HCT116 (cell line): ENCODE data around the gene SEC22C. TPM values are rescaled to one million over a fixed set of nuclear protein-coding genes. Genes with fewer than 3 reads are reported as not detected.

Experiments
- ATAC-seq: fragments of 200-7000 bp; cut with Tn5 transposase; 2 replicates; pipeline ENCODE4 v1.9.1; 2020; ENCODE audit warnings: mild to moderate bottlenecking, moderate library complexity
- BruUV-seq: library from RNA; stranded (reverse); fragments of 400-500 nt; replicated peaks from 2 replicates; lab custom pipeline; 2021; lab: Mats Ljungman, UMichigan
- CTCF ChIA-PET: fragments of 300-600 bp; sonication (Branson Sonifier 250); formaldehyde crosslinking; loops from one replicate; lab custom pipeline; 2021; ENCODE audit warnings: antibody characterized with exemption; lab: Charles Lee
- POLR2A ChIA-PET: fragments of 300-600, 350-600 bp; sonication (Branson Sonifier 250); formaldehyde crosslinking; loops from one replicate; lab custom pipeline; 2021; ENCODE audit warnings: antibody characterized with exemption; lab: Charles Lee
- RAD21 ChIA-PET, 2 experiments: fragments of 300-600 bp; sonication (Branson Sonifier 250); formaldehyde crosslinking; loops; one replicate each; lab custom pipeline; 2023; ENCODE audit warnings: low total read pairs in 2 of 2; ENCODE audit not compliant: uncharacterized antibody in 2 of 2, unreplicated experiment in 2 of 2, low non-redundant PET in 1 of 2; lab: Charles Lee
- DNase-seq: peaks from one replicate; pipeline ENCODE4 v3.0.0-alpha.2; 2010; ENCODE audit warnings: low read depth, low spot score
- H2AFZ ChIP-seq: fragments of 200-600 bp; shearing (Covaris generic), sonication (generic); 2 replicates; pipeline ENCODE4 v1.6.1; 2017; ENCODE audit warnings: low read depth, mixed run types, mixed read lengths, antibody characterized with exemption, low read length; ENCODE audit not compliant: poor library complexity, severe bottlenecking
- H3K27ac ChIP-seq: 2 replicates; pipeline ENCODE4 v1.5.1; 2012; ENCODE audit warnings: low read depth, low read length
- H3K27me3 ChIP-seq: fragments of 200-600 bp; sonication (generic); 2 replicates; pipeline ENCODE4 v1.6.1; 2016; ENCODE audit warnings: mixed run types, low read length, mixed read lengths; ENCODE audit not compliant: insufficient read depth
- H3K36me3 ChIP-seq, 2 experiments: fragments of 200-500 bp in 1 of 2; fragments of 200-600 bp in 1 of 2; sonication (Bioruptor generic) in 1 of 2; sonication (generic) in 1 of 2; 2 replicates each; pipeline versions ENCODE4 v1.5.1 to v1.6.1; 2014 to 2016; ENCODE audit warnings: low read length in 2 of 2, inconsistent platforms in 1 of 2, mixed read lengths in 1 of 2, mixed run types in 1 of 2; ENCODE audit not compliant: insufficient read depth in 2 of 2, control insufficient read depth in 1 of 2
- H3K4me1 ChIP-seq, 2 experiments: fragments of 200-600 bp in 1 of 2; sonication (generic) in 1 of 2; 2 replicates each; pipeline versions ENCODE4 v1.5.1 to v1.6.1; 2012 to 2017; ENCODE audit warnings: low read length in 2 of 2, inconsistent platforms in 1 of 2, mild to moderate bottlenecking in 1 of 2, mixed read lengths in 1 of 2, mixed run types in 1 of 2, moderate library complexity in 1 of 2; ENCODE audit not compliant: insufficient read depth in 2 of 2, control insufficient read depth in 1 of 2
- H3K4me2 ChIP-seq: fragments of 200-600 bp; sonication (generic); 2 replicates; pipeline ENCODE4 v1.6.1; 2017; ENCODE audit warnings: mixed run types, low read length, mixed read lengths
- H3K4me3 ChIP-seq, 2 experiments: fragments of 200-600 bp in 1 of 2; sonication (generic) in 1 of 2; replicated peaks in 1 of 2; 2 replicates each; pipeline ENCODE4 v1.5.1; 2011 to 2016; ENCODE audit warnings: low read length in 2 of 2, control low read depth in 1 of 2, low read depth in 1 of 2, mild to moderate bottlenecking in 1 of 2, mixed read lengths in 1 of 2, mixed run types in 1 of 2
- H3K79me2 ChIP-seq: fragments of 200-600 bp; sonication (generic); 2 replicates; pipeline ENCODE4 v1.6.1; 2017; ENCODE audit warnings: mild to moderate bottlenecking, mixed run types, low read length, moderate library complexity, mixed read lengths; ENCODE audit not compliant: insufficient read depth
- H3K9ac ChIP-seq: fragments of 200-600 bp; sonication (generic); 2 replicates; pipeline ENCODE4 v1.6.1; 2016; ENCODE audit warnings: low read length, mixed read lengths
- H3K9me2 ChIP-seq: fragments of 200-600 bp; sonication (generic), shearing (Covaris generic); 2 replicates; pipeline ENCODE4 v1.6.1; 2017; ENCODE audit warnings: mixed run types, mild to moderate bottlenecking, moderate library complexity; ENCODE audit not compliant: insufficient read depth
- H3K9me3 ChIP-seq, 2 experiments: fragments of 200-500 bp in 1 of 2; fragments of 200-600 bp in 1 of 2; sonication (Bioruptor generic) in 1 of 2; sonication (generic) in 1 of 2; 2 replicates each; pipeline ENCODE4 v1.6.1; 2014 to 2017; ENCODE audit warnings: low read length in 2 of 2, mixed read lengths in 2 of 2, inconsistent platforms in 1 of 2, low read depth in 1 of 2, mild to moderate bottlenecking in 1 of 2, mixed run types in 1 of 2, moderate library complexity in 1 of 2; ENCODE audit not compliant: control insufficient read depth in 1 of 2, insufficient read depth in 1 of 2
- H4K20me1 ChIP-seq: fragments of 200-600 bp; sonication (generic), shearing (Covaris generic); 2 replicates; pipeline ENCODE4 v1.6.1; 2017; ENCODE audit warnings: mixed run types, mild to moderate bottlenecking, moderate library complexity; ENCODE audit not compliant: insufficient read depth
- CBX3 ChIP-seq: IDR thresholded peaks from 2 replicates; pipeline ENCODE4 v1.6.1; 2012; ENCODE audit warnings: low read depth
- CEBPB ChIP-seq: IDR thresholded peaks from 2 replicates; pipeline ENCODE4 v1.6.1; 2012; ENCODE audit warnings: low read depth
- EZH2 ChIP-seq: fragments of 200-600 bp; sonication (generic); IDR thresholded peaks from 2 replicates; pipeline ENCODE4 v1.6.1; 2017; ENCODE audit warnings: antibody characterized with exemption, mixed run types
- JUND ChIP-seq: IDR thresholded peaks from 2 replicates; pipeline ENCODE4 v1.6.1; 2012
- POLR2A ChIP-seq: IDR thresholded peaks from 2 replicates; pipeline ENCODE4 v1.7.0; 2011; ENCODE audit warnings: borderline replicate concordance; ENCODE audit not compliant: insufficient read depth, insufficient read length; ENCODE audit errors: extremely low read depth
- SRF ChIP-seq: IDR thresholded peaks from 2 replicates; pipeline ENCODE4 v1.6.1; 2012; ENCODE audit warnings: low read depth
- intact Hi-C: fragments of 100-400 bp; cut with micrococcal nuclease; formaldehyde crosslinking; loops from 2 replicates; pipeline ENCODE4 v1.10.0; 2022
- total RNA-seq: library from RNA; stranded (reverse); gene quantifications from one replicate; pipeline ENCODE4 v1.2.1, GENCODE V29; 2021; ENCODE audit not compliant: unreplicated experiment
- TF ChIP-seq, protein P1 (sequence below): IDR thresholded peaks from 2 replicates; pipeline ENCODE4 v1.6.1; 2012
- TF ChIP-seq, protein P2 (sequence below), 3 experiments: fragments of 200-600 bp in 1 of 3; sonication (generic) in 1 of 3; IDR thresholded peaks in 2 of 3; conservative IDR thresholded peaks in 1 of 3; 2 replicates each; pipeline ENCODE4 v1.5.1; 2012 to 2017; ENCODE audit warnings: low read depth in 2 of 3, low read length in 2 of 3, antibody characterized with exemption in 1 of 3, borderline replicate concordance in 1 of 3, control low read depth in 1 of 3, mild to moderate bottlenecking in 1 of 3, mixed read lengths in 1 of 3, mixed run types in 1 of 3, moderate library complexity in 1 of 3; ENCODE audit not compliant: insufficient read depth in 1 of 3
- TF ChIP-seq, protein P3 (sequence below): IDR thresholded peaks from 2 replicates; pipeline ENCODE4 v1.6.1; 2011; ENCODE audit warnings: mild to moderate bottlenecking, low read length, moderate library complexity; ENCODE audit not compliant: insufficient replicate concordance; ENCODE audit errors: extremely low read depth

SEC22C gene
- total RNA-seq, 1 experiment from 2014 or later: 43.4 TPM

DNA sequence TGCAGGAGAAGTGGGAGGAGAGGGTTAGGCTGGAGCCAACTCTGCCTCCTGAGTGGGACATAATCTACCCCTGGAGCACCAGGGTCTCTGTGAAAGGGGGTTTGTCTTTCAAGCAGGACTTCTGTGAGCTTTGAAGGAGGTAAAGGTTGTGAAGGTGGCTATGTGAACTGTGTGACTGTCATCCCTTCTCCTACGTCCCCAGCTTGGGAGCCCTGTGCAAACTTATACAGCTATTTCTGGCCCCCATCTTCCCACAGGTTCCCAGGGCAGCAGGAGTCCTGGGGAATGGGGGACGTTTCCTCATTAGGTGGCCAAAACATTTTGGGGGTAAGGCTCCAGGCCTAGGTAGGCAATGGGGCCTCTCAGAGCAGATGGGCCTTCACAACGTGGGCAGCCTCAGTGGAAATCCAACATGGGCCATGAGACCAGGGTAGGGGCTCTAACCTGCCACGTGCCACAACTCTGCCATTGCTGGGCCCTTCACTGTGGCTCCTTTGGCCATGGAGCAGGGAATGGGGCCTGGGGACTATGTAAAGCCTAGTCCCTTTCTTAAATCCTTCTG is 75.8 kb downstream of the SEC22C start (continued):
- TF ChIP-seq, protein P1, sequence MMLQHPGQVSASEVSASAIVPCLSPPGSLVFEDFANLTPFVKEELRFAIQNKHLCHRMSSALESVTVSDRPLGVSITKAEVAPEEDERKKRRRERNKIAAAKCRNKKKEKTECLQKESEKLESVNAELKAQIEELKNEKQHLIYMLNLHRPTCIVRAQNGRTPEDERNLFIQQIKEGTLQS: no peak
- TF ChIP-seq SRF: no peak
- TF ChIP-seq, protein P2, sequence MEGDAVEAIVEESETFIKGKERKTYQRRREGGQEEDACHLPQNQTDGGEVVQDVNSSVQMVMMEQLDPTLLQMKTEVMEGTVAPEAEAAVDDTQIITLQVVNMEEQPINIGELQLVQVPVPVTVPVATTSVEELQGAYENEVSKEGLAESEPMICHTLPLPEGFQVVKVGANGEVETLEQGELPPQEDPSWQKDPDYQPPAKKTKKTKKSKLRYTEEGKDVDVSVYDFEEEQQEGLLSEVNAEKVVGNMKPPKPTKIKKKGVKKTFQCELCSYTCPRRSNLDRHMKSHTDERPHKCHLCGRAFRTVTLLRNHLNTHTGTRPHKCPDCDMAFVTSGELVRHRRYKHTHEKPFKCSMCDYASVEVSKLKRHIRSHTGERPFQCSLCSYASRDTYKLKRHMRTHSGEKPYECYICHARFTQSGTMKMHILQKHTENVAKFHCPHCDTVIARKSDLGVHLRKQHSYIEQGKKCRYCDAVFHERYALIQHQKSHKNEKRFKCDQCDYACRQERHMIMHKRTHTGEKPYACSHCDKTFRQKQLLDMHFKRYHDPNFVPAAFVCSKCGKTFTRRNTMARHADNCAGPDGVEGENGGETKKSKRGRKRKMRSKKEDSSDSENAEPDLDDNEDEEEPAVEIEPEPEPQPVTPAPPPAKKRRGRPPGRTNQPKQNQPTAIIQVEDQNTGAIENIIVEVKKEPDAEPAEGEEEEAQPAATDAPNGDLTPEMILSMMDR (IDR thresholded peaks at IDR 0.05 in 2 of 3, conservative IDR thresholded peaks at IDR 0.05 in 1 of 3; ENCODE audit: borderline replicate concordance in 1 of 3, insufficient read depth in 1 of 3, low read depth in 2 of 3, low read length in 2 of 3): no peak
- TF ChIP-seq, protein P3, sequence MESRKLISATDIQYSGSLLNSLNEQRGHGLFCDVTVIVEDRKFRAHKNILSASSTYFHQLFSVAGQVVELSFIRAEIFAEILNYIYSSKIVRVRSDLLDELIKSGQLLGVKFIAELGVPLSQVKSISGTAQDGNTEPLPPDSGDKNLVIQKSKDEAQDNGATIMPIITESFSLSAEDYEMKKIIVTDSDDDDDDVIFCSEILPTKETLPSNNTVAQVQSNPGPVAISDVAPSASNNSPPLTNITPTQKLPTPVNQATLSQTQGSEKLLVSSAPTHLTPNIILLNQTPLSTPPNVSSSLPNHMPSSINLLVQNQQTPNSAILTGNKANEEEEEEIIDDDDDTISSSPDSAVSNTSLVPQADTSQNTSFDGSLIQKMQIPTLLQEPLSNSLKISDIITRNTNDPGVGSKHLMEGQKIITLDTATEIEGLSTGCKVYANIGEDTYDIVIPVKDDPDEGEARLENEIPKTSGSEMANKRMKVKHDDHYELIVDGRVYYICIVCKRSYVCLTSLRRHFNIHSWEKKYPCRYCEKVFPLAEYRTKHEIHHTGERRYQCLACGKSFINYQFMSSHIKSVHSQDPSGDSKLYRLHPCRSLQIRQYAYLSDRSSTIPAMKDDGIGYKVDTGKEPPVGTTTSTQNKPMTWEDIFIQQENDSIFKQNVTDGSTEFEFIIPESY: no peak
- TF ChIP-seq CEBPB: no peak
- no peak for TF ChIP-seq POLR2A
- TF ChIP-seq CBX3: no peak
- TF ChIP-seq EZH2: no peak

GRCh38 chr3:42505128-42505848 is 76.5 kb downstream of the SEC22C start:
- Histone ChIP-seq H4K20me1 (no peaks in the 10 kb centered on the region), H2AFZ (no peak overlapping the region), H3K79me2 (no peaks in the 10 kb centered on the region), H3K4me1 (peaks cover 15 to 44% of the 10 kb centered on the region in 2 experiments), H3K27ac (no peak overlapping the region; the same call in 1 of the 2 replicates), H3K9me3 (no peaks in the 10 kb centered on the region), H3K9ac (no peak overlapping the region), H3K9me2 (no peaks in the 10 kb centered on the region), H3K36me3 (no peaks in the 10 kb centered on the region), H3K4me2 (no peak overlapping the region), H3K27me3 (no peaks in the 10 kb centered on the region), H3K4me3 (no peak overlapping the region)
- ChIA-PET RAD21 (interaction anchor here in 1 of 2 experiments (0.7 kb wide), 1 partner anchor 112 kb away, joined by 3 read pairs; no protein-coding TSS in a partner anchor), CTCF (no interaction called here), POLR2A (no interaction called here)
- intact Hi-C loops: no loop called here
- no peak for TF ChIP-seq JUND
- TF ChIP-seq, protein P1: no peak
- TF ChIP-seq, protein P3: no peak
- TF ChIP-seq, protein P2 (IDR thresholded peaks at IDR 0.05 in 2 of 3, conservative IDR thresholded peaks at IDR 0.05 in 1 of 3; ENCODE audit: borderline replicate concordance in 1 of 3, insufficient read depth in 1 of 3, low read depth in 2 of 3, low read length in 2 of 3): no peak
- ATAC-seq: no peak
- DNase-seq: no peak
- BruUV-seq: no TSS peak
